A549 (cell line): ENCODE measurements around the gene OSBPL3. TPM values are rescaled to one million over a fixed set of nuclear protein-coding genes. Genes with fewer than 3 reads are reported as not detected.

Experiments used
- ATAC-seq, 2 experiments: fragments of 200-7000 bp in 1 of 2; fragments of >200 bp in 1 of 2; cut with Nextera tagmentation in 1 of 2; cut with Tn5 transposase in 1 of 2; 3 replicates each; pipeline versions ENCODE4 v1.8.0 to v1.9.1; 2018 to 2020; ENCODE audit warnings: mild to moderate bottlenecking in 1 of 2, moderate library complexity in 1 of 2
- CTCF ChIA-PET: fragments of 300-600 bp; sonication (Branson Sonifier 250); formaldehyde crosslinking; extraction: SDS; loops from one replicate; lab custom pipeline; 2021; ENCODE audit warnings: antibody characterized with exemption, inconsistent platforms; lab: Yijun Ruan, JAX
- POLR2A ChIA-PET: fragments of 350-600 bp; formaldehyde crosslinking; extraction: SDS; loops from one replicate; lab custom pipeline; 2021; ENCODE audit warnings: antibody characterized with exemption, inconsistent platforms; lab: Yijun Ruan, JAX
- DNase-seq, 2 experiments: peaks; one replicate each; pipeline versions ENCODE4 v3.0.0 to v3.0.0-alpha.2; 2011 to 2016; ENCODE audit warnings: low read depth in 1 of 2, low spot score in 1 of 2
- FAIRE-seq: peaks from 2 replicates; lab custom pipeline; 2011; peaks lifted over from hg19 to GRCh38; lab: Jason Lieb, UNC
- H3K27ac ChIP-seq, 2 experiments: fragments of >200 bp; sonication (Bioruptor Twin); formaldehyde crosslinking; 3 replicates each; pipeline ENCODE4 v1.5.1; 2016 to 2017
- H3K4me1 ChIP-seq: fragments of >200 bp; sonication (Bioruptor Twin); formaldehyde crosslinking; 3 replicates; pipeline ENCODE4 v1.6.1; 2016
- H3K4me2 ChIP-seq: fragments of >200 bp; sonication (Bioruptor Twin); formaldehyde crosslinking; 3 replicates; pipeline ENCODE4 v1.6.1; 2016
- H3K4me3 ChIP-seq: fragments of >200 bp; sonication (Bioruptor Twin); formaldehyde crosslinking; 3 replicates; pipeline ENCODE4 v1.5.1; 2016
- H3K9me3 ChIP-seq: fragments of >200 bp; sonication (Bioruptor Twin); formaldehyde crosslinking; 3 replicates; pipeline ENCODE4 v1.6.1; 2016
- CTCF ChIP-seq: fragments of >200 bp; sonication (Bioruptor Twin); formaldehyde crosslinking; IDR thresholded peaks from 3 replicates; pipeline ENCODE4 v1.5.1; 2016
- E2F6 ChIP-seq: IDR thresholded peaks from 2 replicates; pipeline ENCODE4 v1.6.1; 2012; ENCODE audit warnings: low read depth, borderline replicate concordance
- ESRRA ChIP-seq: fragments of 150-350 bp; IDR thresholded peaks from 2 replicates; pipeline ENCODE4 v1.6.1; 2014; ENCODE audit warnings: mild to moderate bottlenecking, low read length, borderline replicate concordance
- FOSB ChIP-seq: fragments of 250-450 bp; sonication (Bioruptor Pico); IDR thresholded peaks from 2 replicates; pipeline ENCODE4 v1.5.0; 2020; ENCODE audit warnings: mild to moderate bottlenecking, moderate library complexity
- FOSL2 ChIP-seq, 2 experiments: fragments of 450-650 bp in 1 of 2; fragments of >200 bp in 1 of 2; sonication (Bioruptor Twin) in 1 of 2; formaldehyde crosslinking; IDR thresholded peaks; 2 replicates each; pipeline versions ENCODE4 v1.5.0 to v1.6.1; 2016 to 2020; ENCODE audit warnings: mild to moderate bottlenecking in 1 of 2, moderate library complexity in 1 of 2
- FOXS1 ChIP-seq: fragments of 250-450 bp; sonication (Bioruptor Pico); IDR thresholded peaks from 2 replicates; pipeline ENCODE4 v1.5.0; 2020; ENCODE audit warnings: mild to moderate bottlenecking, moderate library complexity
- HDAC2 ChIP-seq: fragments of 200-600 bp; sonication (generic); IDR thresholded peaks from 2 replicates; pipeline ENCODE4 v1.6.1; 2016
- HEYL ChIP-seq: fragments of 250-450 bp; sonication (Bioruptor Pico); IDR thresholded peaks from 2 replicates; pipeline ENCODE4 v1.8.0; 2021; ENCODE audit warnings: mild to moderate bottlenecking, moderate library complexity
- HOXB13 ChIP-seq: fragments of 250-450 bp; sonication (Bioruptor Pico); IDR thresholded peaks from 2 replicates; pipeline ENCODE4 v1.5.0; 2020; ENCODE audit warnings: low read depth, mild to moderate bottlenecking, moderate library complexity
- KDM1A ChIP-seq: fragments of 200-600 bp; sonication (generic); IDR thresholded peaks from 2 replicates; pipeline ENCODE4 v1.6.1; 2016; ENCODE audit warnings: low read depth, mild to moderate bottlenecking
- KDM5A ChIP-seq: fragments of 200-600 bp; sonication (generic); IDR thresholded peaks from 2 replicates; pipeline ENCODE4 v1.6.1; 2016; ENCODE audit warnings: antibody characterized with exemption, mild to moderate bottlenecking
- MAFK ChIP-seq: fragments of 450-650 bp; IDR thresholded peaks from 2 replicates; pipeline ENCODE4 v1.6.1; 2014; ENCODE audit not compliant: partially characterized antibody
- MAX ChIP-seq: IDR thresholded peaks from 2 replicates; pipeline ENCODE4 v1.6.1; 2012
- NFE2L2 ChIP-seq: fragments of 150-350 bp; conservative IDR thresholded peaks from 2 replicates; pipeline ENCODE4 v1.6.1; 2014; ENCODE audit warnings: low read length
- NR3C1 ChIP-seq: fragments of >200 bp; sonication (Bioruptor Twin); formaldehyde crosslinking; IDR thresholded peaks from 3 replicates; pipeline ENCODE4 v1.6.1; 2017
- PHF8 ChIP-seq: fragments of 200-600 bp; sonication (generic); IDR thresholded peaks from 2 replicates; pipeline ENCODE4 v1.6.1; 2016; ENCODE audit warnings: low read depth, mild to moderate bottlenecking, antibody characterized with exemption, moderate library complexity, borderline replicate concordance
- RAD21 ChIP-seq, 2 experiments: fragments of >200 bp in 1 of 2; sonication (Bioruptor Twin) in 1 of 2; formaldehyde crosslinking in 1 of 2; IDR thresholded peaks in 1 of 2; conservative IDR thresholded peaks in 1 of 2; 2 replicates in 1 of 2; 3 replicates in 1 of 2; pipeline ENCODE4 v1.6.1; 2012 to 2018; ENCODE audit warnings: inconsistent platforms in 1 of 2
- RARB ChIP-seq: fragments of 250-450 bp; sonication (Bioruptor Pico); IDR thresholded peaks from 2 replicates; pipeline ENCODE4 v1.8.0; 2021; ENCODE audit warnings: mild to moderate bottlenecking, moderate library complexity
- SMC3 ChIP-seq: fragments of >200 bp; sonication (Bioruptor Twin); formaldehyde crosslinking; IDR thresholded peaks from 3 replicates; pipeline ENCODE4 v1.6.1; 2018; ENCODE audit warnings: inconsistent platforms
- TFCP2L1 ChIP-seq: fragments of 250-450 bp; sonication (Bioruptor Pico); IDR thresholded peaks from 2 replicates; pipeline ENCODE4 v1.5.0; 2021; ENCODE audit warnings: mild to moderate bottlenecking
- ZFP36 ChIP-seq: fragments of 450-650 bp; IDR thresholded peaks from 2 replicates; pipeline ENCODE4 v1.6.1; 2014; ENCODE audit warnings: borderline replicate concordance; ENCODE audit not compliant: partially characterized antibody
- WGBS: methylation state at CpG from one replicate; pipeline ENCODE4 v1.1.6; 2017; ENCODE audit errors: missing lambda C conversion rate; 5-methylcytosine and 5-hydroxymethylcytosine counted together
- polyA plus RNA-seq, 4 experiments: library from polyadenylated mRNA; depleted of rRNA in 3 of 4; stranded (reverse); fragments of >200 nt; fragmentation: RNase III in 1 of 4; extraction: RNeasy Plus Mini Kit Qiagen cat#74134 plus additional on column Dnase treatment in 1 of 4; gene quantifications; 2 replicates in 3 of 4; 3 replicates in 1 of 4; pipeline ENCODE4 v1.2.3, GENCODE V29; 2011 to 2017
- TF ChIP-seq, protein P1 (sequence below): fragments of 250-450 bp; sonication (Bioruptor Pico); IDR thresholded peaks from 2 replicates; pipeline ENCODE4 v1.5.0; 2021; ENCODE audit warnings: mild to moderate bottlenecking, moderate library complexity, borderline replicate concordance
- TF ChIP-seq, protein P2 (sequence below): IDR thresholded peaks from 2 replicates; pipeline ENCODE4 v1.6.1; 2012

Gene OSBPL3
- polyA plus RNA-seq, 2 of the 4 experiments (the other 2 are of a cell fraction), result 10.9 to 17.4 TPM

DNA sequence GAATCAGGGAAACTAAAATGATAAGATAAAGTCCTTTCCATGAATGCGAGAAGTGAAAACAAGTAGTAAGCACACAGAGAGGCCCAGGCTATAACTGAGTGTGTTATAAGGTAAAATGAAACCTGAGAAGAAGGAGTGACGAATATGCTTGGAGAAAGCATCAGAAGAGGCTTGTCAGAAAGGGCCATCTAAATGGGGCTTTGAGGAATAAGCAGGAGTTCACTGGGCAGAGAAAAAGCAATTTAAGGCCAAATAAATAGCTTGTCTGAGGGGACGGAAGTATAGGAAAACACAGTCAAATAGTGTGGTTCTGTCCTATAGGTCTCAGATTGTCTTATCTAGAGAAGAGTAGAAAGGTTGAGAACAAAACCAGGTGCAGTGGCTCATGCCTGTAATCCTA lies 163.1 kb downstream of the OSBPL3 start (continued):
- TF ChIP-seq ZFP36, result no peak

GRCh38 chr7:24812305-24812945 lies 167.6 kb downstream of the OSBPL3 start:
- no peak for FAIRE-seq
- TF ChIP-seq FOXS1 (CRISPR knock-in tag) (no peak), MAX (no peak), MAFK (no peak), ZFP36 (no peak), RAD21 (conservative IDR thresholded peaks at IDR 0.05 in 1 of 2, IDR thresholded peaks at IDR 0.05 in 1 of 2) (peak; percentile 80 to 81), HEYL (CRISPR knock-in tag) (no peak), SMC3 (peak; percentile 90), CTCF (peak; percentile 87)
- TF ChIP-seq, protein P1, sequence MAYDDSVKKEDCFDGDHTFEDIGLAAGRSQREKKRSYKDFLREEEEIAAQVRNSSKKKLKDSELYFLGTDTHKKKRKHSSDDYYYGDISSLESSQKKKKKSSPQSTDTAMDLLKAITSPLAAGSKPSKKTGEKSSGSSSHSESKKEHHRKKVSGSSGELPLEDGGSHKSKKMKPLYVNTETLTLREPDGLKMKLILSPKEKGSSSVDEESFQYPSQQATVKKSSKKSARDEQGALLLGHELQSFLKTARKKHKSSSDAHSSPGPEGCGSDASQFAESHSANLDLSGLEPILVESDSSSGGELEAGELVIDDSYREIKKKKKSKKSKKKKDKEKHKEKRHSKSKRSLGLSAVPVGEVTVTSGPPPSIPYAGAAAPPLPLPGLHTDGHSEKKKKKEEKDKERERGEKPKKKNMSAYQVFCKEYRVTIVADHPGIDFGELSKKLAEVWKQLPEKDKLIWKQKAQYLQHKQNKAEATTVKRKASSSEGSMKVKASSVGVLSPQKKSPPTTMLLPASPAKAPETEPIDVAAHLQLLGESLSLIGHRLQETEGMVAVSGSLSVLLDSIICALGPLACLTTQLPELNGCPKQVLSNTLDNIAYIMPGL (CRISPR knock-in tag), result no peak

DNA sequence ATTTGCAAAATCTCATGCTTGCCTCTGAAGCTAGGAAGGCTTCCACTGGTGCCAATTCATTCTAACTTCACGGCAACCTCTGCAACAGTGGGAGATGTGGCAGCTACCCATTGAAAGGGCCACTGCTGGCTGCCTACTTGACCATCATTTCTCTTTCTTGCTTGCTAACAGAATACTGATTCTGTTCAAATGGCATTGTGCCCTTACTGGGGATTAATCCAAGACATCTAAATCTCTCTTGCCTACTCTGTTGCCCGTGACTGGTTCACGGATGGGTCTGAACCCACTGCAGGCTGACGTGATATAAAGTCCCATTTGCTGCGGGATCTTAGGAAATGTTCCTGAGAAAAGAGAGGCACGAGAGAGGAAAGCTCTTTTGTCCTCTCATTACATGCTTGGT lies 171.5 kb downstream of the OSBPL3 start:
- 91% methylated on average over 6 of the region's 6 CpGs for WGBS
- POLR2A ChIA-PET, result no interaction called here
- TF ChIP-seq HDAC2 (no peak), NFE2L2 (no peak), CTCF (no peak), FOSB (CRISPR knock-in tag) (no peak), TFCP2L1 (CRISPR knock-in tag) (no peak), KDM5A (no peak), E2F6 (no peak), KDM1A (no peak), FOSL2 (IDR thresholded peaks at IDR 0.05) (no peak), FOSL2 (CRISPR knock-in tag; IDR thresholded peaks at IDR 0.05) (no peak), NR3C1 (no peak), HOXB13 (CRISPR knock-in tag) (no peak), PHF8 (no peak), RARB (CRISPR knock-in tag) (no peak), ESRRA (no peak)
- TF ChIP-seq, protein P2, sequence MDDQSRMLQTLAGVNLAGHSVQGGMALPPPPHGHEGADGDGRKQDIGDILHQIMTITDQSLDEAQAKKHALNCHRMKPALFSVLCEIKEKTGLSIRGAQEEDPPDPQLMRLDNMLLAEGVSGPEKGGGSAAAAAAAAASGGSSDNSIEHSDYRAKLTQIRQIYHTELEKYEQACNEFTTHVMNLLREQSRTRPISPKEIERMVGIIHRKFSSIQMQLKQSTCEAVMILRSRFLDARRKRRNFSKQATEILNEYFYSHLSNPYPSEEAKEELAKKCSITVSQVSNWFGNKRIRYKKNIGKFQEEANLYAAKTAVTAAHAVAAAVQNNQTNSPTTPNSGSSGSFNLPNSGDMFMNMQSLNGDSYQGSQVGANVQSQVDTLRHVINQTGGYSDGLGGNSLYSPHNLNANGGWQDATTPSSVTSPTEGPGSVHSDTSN, result no peak
- TF ChIP-seq, all 56 proteins: peak for 0
- H3K9me3 ChIP-seq, result no peaks in the 10 kb centered on the region
- DNase-seq (no peak), FAIRE-seq (no peak), ATAC-seq (no peak)
- H3K27ac ChIP-seq, result no peak overlapping the region
- H3K4me3 ChIP-seq, result no peak overlapping the region
- H3K4me1 ChIP-seq, result no peaks in the 10 kb centered on the region
- no peak overlapping the region for H3K4me2 ChIP-seq
- CTCF ChIA-PET, result interaction anchor here (0.7 to 12.7 kb wide), 8 partner anchors 12 to 295 kb away, joined by 3 to 280 read pairs (median 4); partner anchors contain the start of gene OSBPL3

More at GRCh38 chr7:24812305-24812945, 167.6 kb downstream of the OSBPL3 start:
- no peaks in the 10 kb centered on the region for H3K4me1 ChIP-seq
- WGBS, result 36% methylated on average over 4 of the region's 4 CpGs
- CTCF ChIA-PET, result interaction anchor here (0.6 to 12.7 kb wide), 64 partner anchors 9 to 1084 kb away, joined by 3 to 280 read pairs (median 4); partner anchors contain the start of gene OSBPL3
- H3K4me2 ChIP-seq, result no peak overlapping the region
- no peak overlapping the region for H3K4me3 ChIP-seq
- POLR2A ChIA-PET, result interaction anchor here (0.6 to 1.5 kb wide), 4 partner anchors 54 to 313 kb away, joined by 3 to 4 read pairs (median 4); no protein-coding TSS in a partner anchor
- H3K9me3 ChIP-seq, result no peaks in the 10 kb centered on the region
- H3K27ac ChIP-seq, result no peak overlapping the region
- peak; percentile 40 to 50 for DNase-seq
- ATAC-seq, result peak; percentile 96 to 97
